ENCODE results near the gene ANKRD55. TPM values are rescaled to one million over a fixed set of nuclear protein-coding genes. Genes with fewer than 3 reads are reported as not detected.
"Not testable (repeated sequence)": the region's sequence is repeated elsewhere in the genome, so short reads cannot be mapped to it uniquely, and the experiment has no call there.

The ANKRD55 gene
- total RNA-seq, 2 experiments from 2014 or later: 14.1 to 14.6 TPM

- peaks cover 8% of the 10 kb centered on the region for H3K36me3 Mint-ChIP-seq (ENCODE audit: low read depth)
- no peak for DNase-seq
- peaks cover 82% of the 10 kb centered on the region for H3K4me1 Mint-ChIP-seq (ENCODE audit: low read depth)
- CTCF ChIA-PET: interaction anchor here (0.7 to 1.0 kb wide), 2 partner anchors 17 to 268 kb away, joined by 3 to 5 read pairs; no protein-coding TSS in a partner anchor
- H3K27ac Mint-ChIP-seq: no peak overlapping the region
- intact Hi-C loops (cut with micrococcal nuclease): loop anchor here (5.0 kb wide), 1 partner anchor 166 kb away; no protein-coding TSS in a partner anchor
- H3K9me3 Mint-ChIP-seq: no peaks in the 10 kb centered on the region
- no peak overlapping the region for H3K4me3 Mint-ChIP-seq
- no peaks in the 10 kb centered on the region for H3K27me3 Mint-ChIP-seq (ENCODE audit: low read depth)
These were observed 71.7 kb downstream of the ANKRD55 start for GRCh38 chr5:56161439-56161823.

GRCh38 chr5:56160723-56161438 is 72.2 kb downstream of the ANKRD55 start:
- intact Hi-C loops (cut with micrococcal nuclease): loop anchor here (1.0 to 5.0 kb wide), 2 partner anchors 11 to 166 kb away; no protein-coding TSS in a partner anchor
- H3K27me3 Mint-ChIP-seq (ENCODE audit: low read depth): no peaks in the 10 kb centered on the region
- CTCF ChIA-PET: interaction anchor here (0.7 to 1.2 kb wide), 6 partner anchors 17 to 643 kb away, joined by 3 to 5 read pairs (median 3); no protein-coding TSS in a partner anchor
- no peaks in the 10 kb centered on the region for H3K9me3 Mint-ChIP-seq
- peaks cover 82% of the 10 kb centered on the region for H3K4me1 Mint-ChIP-seq (ENCODE audit: low read depth)
- DNase-seq: no peak
- peak overlapping the region; percentile 91 for H3K27ac Mint-ChIP-seq
- peak overlapping the region; percentile 79 for H3K4me3 Mint-ChIP-seq
- H3K36me3 Mint-ChIP-seq (ENCODE audit: low read depth): peaks cover 8% of the 10 kb centered on the region

GRCh38 chr5:56159521-56159947 is 73.6 kb downstream of the ANKRD55 start:
- peaks cover 8% of the 10 kb centered on the region for H3K36me3 Mint-ChIP-seq (ENCODE audit: low read depth)
- DNase-seq: no peak
- H3K27ac Mint-ChIP-seq: peak overlapping the region; percentile 91
- no peaks in the 10 kb centered on the region for H3K27me3 Mint-ChIP-seq (ENCODE audit: low read depth)
- CTCF ChIA-PET: interaction anchor here (1.1 to 2.1 kb wide), 3 partner anchors 41 to 223 kb away, joined by 3 to 8 read pairs (median 6); no protein-coding TSS in a partner anchor
- peaks cover 86% of the 10 kb centered on the region for H3K4me1 Mint-ChIP-seq (ENCODE audit: low read depth)
- peak overlapping the region; percentile 79 for H3K4me3 Mint-ChIP-seq
- H3K9me3 Mint-ChIP-seq: no peaks in the 10 kb centered on the region
- intact Hi-C loops (cut with micrococcal nuclease): loop anchor here (5.0 kb wide), 1 partner anchor 87 kb away; no protein-coding TSS in a partner anchor

GRCh38 chr5:56158331-56158960 is 74.7 kb downstream of the ANKRD55 start:
- no peaks in the 10 kb centered on the region for H3K27me3 Mint-ChIP-seq (ENCODE audit: low read depth)
- peaks cover 92% of the 10 kb centered on the region for H3K4me1 Mint-ChIP-seq (ENCODE audit: low read depth)
- peaks cover 10% of the 10 kb centered on the region for H3K36me3 Mint-ChIP-seq (ENCODE audit: low read depth)
- intact Hi-C loops (cut with micrococcal nuclease): loop anchor here (5.0 kb wide), 1 partner anchor 86 kb away; no protein-coding TSS in a partner anchor
- H3K27ac Mint-ChIP-seq: peak overlapping the region; percentile 91
- H3K9me3 Mint-ChIP-seq: no peaks in the 10 kb centered on the region
- peak; percentile 55 for DNase-seq
- H3K4me3 Mint-ChIP-seq: peak overlapping the region; percentile 79
- CTCF ChIA-PET: interaction anchor here (0.7 to 2.1 kb wide), 3 partner anchors 42 to 184 kb away, joined by 3 to 8 read pairs (median 6); no protein-coding TSS in a partner anchor

GRCh38 chr5:56157191-56157621 is 75.9 kb downstream of the ANKRD55 start:
- intact Hi-C loops (cut with micrococcal nuclease): loop anchor here (5.0 kb wide), 1 partner anchor 85 kb away; no protein-coding TSS in a partner anchor
- H3K4me3 Mint-ChIP-seq: peak overlapping the region; percentile 79
- peaks cover 14% of the 10 kb centered on the region for H3K36me3 Mint-ChIP-seq (ENCODE audit: low read depth)
- H3K27me3 Mint-ChIP-seq (ENCODE audit: low read depth); CTCF ChIA-PET; DNase-seq; H3K9me3 Mint-ChIP-seq: not testable (repeated sequence)
- H3K4me1 Mint-ChIP-seq (ENCODE audit: low read depth): peaks cover 95% of the 10 kb centered on the region
- H3K27ac Mint-ChIP-seq: peak overlapping the region; percentile 91

GRCh38 chr5:56156585-56157190 is 76.4 kb downstream of the ANKRD55 start:
- intact Hi-C loops (cut with micrococcal nuclease): loop anchor here (1.0 to 5.0 kb wide), 6 partner anchors 8 to 161 kb away; no protein-coding TSS in a partner anchor
- peaks cover 14% of the 10 kb centered on the region for H3K36me3 Mint-ChIP-seq (ENCODE audit: low read depth)
- CTCF ChIA-PET: interaction anchor here (1.5 kb wide), 1 partner anchor 44 kb away, joined by 5 read pairs; no protein-coding TSS in a partner anchor
- H3K9me3 Mint-ChIP-seq; H3K27me3 Mint-ChIP-seq (ENCODE audit: low read depth): not testable (repeated sequence)
- H3K4me1 Mint-ChIP-seq (ENCODE audit: low read depth): peaks cover 94% of the 10 kb centered on the region
- H3K4me3 Mint-ChIP-seq: peak overlapping the region; percentile 79
- DNase-seq: peak; percentile 83
- H3K27ac Mint-ChIP-seq: peak overlapping the region; percentile 91

GRCh38 chr5:56155992-56156584 is 77.0 kb downstream of the ANKRD55 start:
- Mint-ChIP-seq H3K27me3 (ENCODE audit: low read depth) (no peaks in the 10 kb centered on the region), H3K4me1 (ENCODE audit: low read depth) (peaks cover 88% of the 10 kb centered on the region), H3K9me3 (no peaks in the 10 kb centered on the region), H3K36me3 (ENCODE audit: low read depth) (peaks cover 14% of the 10 kb centered on the region), H3K27ac (peak overlapping the region; percentile 91), H3K4me3 (peak overlapping the region; percentile 79)
- DNase-seq: no peak
- CTCF ChIA-PET: interaction anchor here (1.5 kb wide), 1 partner anchor 44 kb away, joined by 5 read pairs; no protein-coding TSS in a partner anchor
- intact Hi-C loops (cut with micrococcal nuclease): loop anchor here (1.0 to 5.0 kb wide), 6 partner anchors 8 to 161 kb away; no protein-coding TSS in a partner anchor

GRCh38 chr5:56154732-56155484 is 78.2 kb downstream of the ANKRD55 start:
- DNase-seq: peak; percentile 52
- Mint-ChIP-seq H3K36me3 (ENCODE audit: low read depth) (peaks cover 14% of the 10 kb centered on the region), H3K9me3 (no peaks in the 10 kb centered on the region), H3K4me3 (peak overlapping the region; percentile 28), H3K4me1 (ENCODE audit: low read depth) (peaks cover 77% of the 10 kb centered on the region), H3K27ac (peak overlapping the region; percentile 94), H3K27me3 (ENCODE audit: low read depth) (no peaks in the 10 kb centered on the region)
- intact Hi-C loops (cut with micrococcal nuclease): loop anchor here (5.0 kb wide), 1 partner anchor 83 kb away; no protein-coding TSS in a partner anchor
- CTCF ChIA-PET: interaction anchor here (1.0 to 1.5 kb wide), 3 partner anchors 10 to 46 kb away, joined by 3 to 5 read pairs (median 5); no protein-coding TSS in a partner anchor

- Mint-ChIP-seq H3K4me3 (peak overlapping the region; percentile 57), H3K36me3 (ENCODE audit: low read depth) (peaks cover 5% of the 10 kb centered on the region), H3K27ac (peak overlapping the region; percentile 91), H3K27me3 (ENCODE audit: low read depth) (no peaks in the 10 kb centered on the region), H3K4me1 (ENCODE audit: low read depth) (peaks cover 76% of the 10 kb centered on the region), H3K9me3 (no peaks in the 10 kb centered on the region)
- CTCF ChIA-PET: interaction anchor here (1.5 kb wide), 1 partner anchor 49 kb away, joined by 4 read pairs; no protein-coding TSS in a partner anchor
- intact Hi-C loops (cut with micrococcal nuclease): no loop called here
- no peak for DNase-seq
These were observed 80.7 kb downstream of the ANKRD55 start for GRCh38 chr5:56152437-56152836.

- H3K27me3 Mint-ChIP-seq (ENCODE audit: low read depth); H3K36me3 Mint-ChIP-seq (ENCODE audit: low read depth); intact Hi-C loops (cut with micrococcal nuclease); H3K27ac Mint-ChIP-seq; H3K9me3 Mint-ChIP-seq; DNase-seq; H3K4me3 Mint-ChIP-seq: not testable (repeated sequence)
- CTCF ChIA-PET: interaction anchor here (1.3 kb wide), 1 partner anchor 56 kb away, joined by 5 read pairs; no protein-coding TSS in a partner anchor
- H3K4me1 Mint-ChIP-seq (ENCODE audit: low read depth): peaks cover 67% of the 10 kb centered on the region
These were observed 82.4 kb downstream of the ANKRD55 start for GRCh38 chr5:56150756-56151155.
